Measurements from ENCODE around the gene ARMH3.

ARMH3 gene

DNA sequence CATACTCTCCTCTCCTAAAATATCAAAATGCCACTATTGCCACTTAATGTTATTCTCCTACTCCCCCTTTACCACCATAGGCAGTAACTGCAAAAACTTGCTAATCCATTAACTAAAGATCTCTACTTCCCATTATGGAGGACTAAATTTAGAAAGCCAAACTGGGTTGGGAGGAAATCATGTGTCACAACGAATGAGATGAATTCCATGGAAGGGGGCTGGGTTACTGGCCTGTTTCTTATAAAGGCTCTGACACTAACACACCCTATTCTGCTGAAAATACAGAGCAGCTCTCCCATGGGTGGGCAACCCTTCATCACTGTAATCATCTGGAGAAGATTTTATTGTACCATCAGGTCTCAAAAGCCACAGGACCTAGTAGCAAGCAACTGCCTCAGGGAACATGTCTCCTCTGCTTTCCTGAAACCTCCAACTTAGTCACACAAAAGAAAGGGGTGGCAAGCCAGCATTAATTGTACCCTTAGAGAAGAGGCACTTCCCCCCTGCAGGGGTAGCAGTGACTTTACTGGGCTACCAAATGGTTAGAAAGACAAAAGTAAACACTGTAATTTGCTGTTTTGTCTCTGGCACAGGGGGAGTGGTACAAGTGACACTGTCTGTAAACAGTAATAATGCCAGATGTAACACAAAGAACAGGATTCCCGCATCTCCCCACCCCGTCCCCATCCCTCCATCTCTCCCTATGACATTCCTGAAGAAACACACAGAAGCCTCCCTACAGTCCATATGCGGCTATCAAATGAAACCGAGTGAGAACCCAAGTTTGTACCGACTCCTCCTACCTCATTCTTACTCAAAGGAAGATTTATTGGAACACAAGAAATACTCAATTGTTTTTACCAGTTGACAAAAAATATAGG is 81.6 kb downstream of the ARMH3 start:
- DNase-seq: no peak

- DNase-seq: no peak
These were observed 83.2 kb downstream of the ARMH3 start for GRCh38 chr10:101972761-101973160.

GRCh38 chr10:101969412-101969922 is 86.5 kb downstream of the ARMH3 start:
- no peak for DNase-seq

- no peak for DNase-seq
These were observed 87.0 kb downstream of the ARMH3 start for GRCh38 chr10:101968940-101969321.

GRCh38 chr10:101968286-101968939 is 87.6 kb downstream of the ARMH3 start:
- no peak for DNase-seq

GRCh38 chr10:101967713-101968112 is 88.3 kb downstream of the ARMH3 start:
- DNase-seq: no peak

GRCh38 chr10:101967119-101967518 is 88.9 kb downstream of the ARMH3 start:
- no peak for DNase-seq

DNA sequence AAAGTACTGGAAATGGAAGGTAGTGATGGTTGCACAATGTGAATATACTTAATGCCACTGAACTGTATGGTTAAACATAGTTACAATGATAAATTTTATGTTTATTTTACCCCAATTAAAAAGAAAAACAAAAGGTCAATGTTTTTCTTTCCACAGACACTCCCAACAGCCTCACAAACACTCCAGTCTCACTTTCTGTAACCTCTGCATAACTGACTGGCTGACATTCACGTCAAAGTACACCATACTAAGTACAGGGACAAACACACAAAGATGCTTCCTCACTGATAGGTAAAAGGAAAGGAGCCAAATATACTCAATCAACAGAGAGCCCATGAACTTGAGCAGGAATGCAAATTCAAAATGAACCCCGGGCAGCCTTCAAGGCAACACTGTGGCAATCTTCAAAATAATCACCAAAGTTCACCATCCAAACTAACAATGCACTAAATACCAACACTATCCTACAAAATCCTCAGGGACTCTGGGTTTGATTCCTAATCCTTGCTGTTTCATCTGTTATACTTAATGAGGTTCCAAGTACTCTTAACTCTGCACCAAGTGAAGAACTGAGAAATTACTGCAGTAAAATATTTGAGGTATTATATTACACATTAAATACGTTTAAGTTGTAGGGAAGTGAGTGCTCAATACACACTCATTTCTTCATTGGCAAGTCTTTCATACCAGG is 90.8 kb downstream of the ARMH3 start:
- DNase-seq: no peak

DNA sequence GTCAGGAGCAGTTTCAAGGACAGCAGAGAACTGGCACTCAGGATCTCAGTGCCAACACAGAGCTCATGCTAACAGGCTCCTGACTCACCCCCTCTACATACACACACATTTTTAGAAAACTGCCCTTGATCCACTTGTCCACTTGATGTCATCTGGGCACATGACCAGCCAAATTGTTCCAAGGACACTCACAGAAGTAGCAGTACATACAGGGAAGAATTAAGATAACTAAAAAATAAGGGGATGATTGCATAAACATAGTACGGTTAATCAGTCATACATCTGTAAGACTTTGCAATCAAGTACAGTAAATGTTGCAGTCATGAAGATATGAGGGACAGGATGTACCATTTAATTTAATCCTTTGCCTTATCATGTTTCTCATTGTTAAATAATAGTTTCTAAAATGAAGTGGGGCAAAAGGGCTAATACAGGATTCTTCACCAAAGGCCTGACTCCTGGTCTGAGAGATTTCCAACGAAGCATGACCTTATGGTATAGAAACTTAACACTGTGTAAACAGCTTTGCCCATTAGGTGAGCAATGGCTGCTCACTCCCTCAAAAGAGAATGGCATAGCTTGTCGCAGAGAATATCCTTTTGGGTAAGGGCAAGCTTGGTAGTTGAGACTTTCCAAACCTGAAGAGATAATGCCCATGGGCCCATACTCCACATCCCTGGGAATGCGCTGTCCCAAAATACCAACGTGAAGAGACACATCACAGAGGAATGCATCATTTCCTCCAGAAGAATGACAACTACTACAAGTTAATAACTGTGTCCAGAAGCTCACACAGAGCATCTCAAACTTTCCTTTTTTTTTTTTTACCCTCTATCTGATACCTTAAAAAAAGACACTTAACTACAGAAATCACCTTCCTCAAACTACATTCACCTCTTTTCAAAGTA is 94.1 kb downstream of the ARMH3 start:
- DNase-seq: no peak

- no peak for DNase-seq
These were observed 95.0 kb downstream of the ARMH3 start for GRCh38 chr10:101960879-101961395.

DNA sequence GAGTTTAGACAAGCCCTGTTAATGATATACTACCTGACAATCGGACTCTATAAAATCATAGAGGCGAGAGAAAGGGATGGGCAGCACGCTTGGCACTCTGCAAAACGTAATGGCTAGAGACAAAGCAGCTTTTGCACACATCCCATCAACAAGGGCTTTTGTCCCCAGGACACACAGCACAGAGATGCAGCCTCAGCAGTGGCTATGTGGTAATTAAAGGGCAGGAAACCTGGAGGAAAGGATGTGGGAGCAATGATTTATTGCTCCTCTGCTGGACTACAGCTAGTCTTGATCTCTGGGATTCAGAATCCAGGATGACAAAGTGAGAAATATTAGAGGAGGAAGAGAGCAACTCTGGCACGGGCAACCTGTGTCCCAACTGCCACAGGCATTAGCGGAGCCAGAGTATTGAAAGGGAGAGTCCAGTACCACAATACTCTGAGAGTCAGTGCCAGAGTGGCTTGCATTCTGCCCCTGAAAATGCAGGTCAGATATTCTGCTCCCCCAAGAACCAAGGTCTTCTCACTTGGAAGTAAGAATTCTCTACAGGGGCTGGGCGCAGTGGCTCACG is 96.5 kb downstream of the ARMH3 start:
- DNase-seq: no peak

DNA sequence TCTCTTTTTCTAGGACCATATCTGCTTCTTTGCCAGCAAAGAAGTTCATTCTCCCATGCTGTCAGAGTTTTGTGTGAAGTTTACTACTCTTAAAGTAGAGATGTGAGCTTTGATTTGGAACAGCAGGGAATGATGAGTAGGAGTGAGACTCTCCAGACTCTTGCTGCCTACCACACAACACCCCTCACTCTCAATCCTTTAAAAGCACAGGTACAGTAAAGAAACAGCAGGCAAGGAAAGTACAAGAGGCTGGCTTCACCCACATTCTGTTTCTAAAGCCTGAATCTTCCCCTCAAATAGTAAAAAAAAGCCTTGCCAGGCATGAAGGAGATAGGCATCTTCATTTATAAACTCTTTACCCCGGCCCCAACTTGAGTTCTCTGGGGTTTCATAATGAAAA is 97.3 kb downstream of the ARMH3 start:
- no peak for DNase-seq

- DNase-seq: no peak
These were observed 99.1 kb downstream of the ARMH3 start for GRCh38 chr10:101956898-101957297.

DNA sequence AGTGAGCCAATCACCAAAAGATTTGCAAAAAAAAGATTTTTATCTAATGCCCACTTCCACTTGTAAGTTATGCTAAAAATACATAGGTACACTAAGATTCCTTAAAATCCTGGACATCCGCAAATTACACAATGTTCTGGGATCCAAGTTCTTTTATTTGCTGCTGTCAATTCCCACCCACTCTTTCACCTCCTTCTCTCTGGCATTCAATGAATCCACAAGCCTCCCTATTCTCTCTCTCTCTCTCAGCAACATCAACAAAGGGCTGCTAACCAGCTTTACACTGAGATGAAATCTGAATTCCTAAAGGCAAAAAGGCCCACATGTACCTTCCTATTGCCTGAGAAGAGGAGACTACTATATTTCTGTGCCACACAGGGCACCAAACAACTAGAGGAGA is 99.9 kb downstream of the ARMH3 start:
- DNase-seq: no peak

DNA sequence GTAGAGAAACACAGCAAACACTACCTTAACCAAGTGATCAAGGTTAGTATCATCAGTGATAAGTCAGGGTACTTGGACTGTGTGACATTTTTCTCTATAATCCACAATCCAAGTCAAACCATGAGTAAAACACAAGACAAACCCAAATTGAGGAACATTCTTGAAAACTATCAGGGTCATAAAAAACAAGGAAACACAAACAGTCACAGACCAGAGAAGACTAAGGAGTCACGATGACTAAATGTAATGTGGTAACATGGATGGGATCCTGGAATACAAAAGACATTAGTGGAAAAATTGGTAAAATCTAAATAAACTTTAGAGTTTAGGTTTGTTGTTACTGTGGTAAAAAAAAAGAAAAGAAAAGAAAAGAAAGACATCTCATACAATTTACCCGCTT is 103.8 kb downstream of the ARMH3 start:
- no peak for DNase-seq

- no peak for DNase-seq
These were observed 105.8 kb downstream of the ARMH3 start for GRCh38 chr10:101950213-101950612.

GRCh38 chr10:101941871-101942270 is 114.1 kb downstream of the ARMH3 start:
- DNase-seq: no peak

GRCh38 chr10:101940916-101941315 is 115.1 kb downstream of the ARMH3 start:
- DNase-seq: no peak

DNA sequence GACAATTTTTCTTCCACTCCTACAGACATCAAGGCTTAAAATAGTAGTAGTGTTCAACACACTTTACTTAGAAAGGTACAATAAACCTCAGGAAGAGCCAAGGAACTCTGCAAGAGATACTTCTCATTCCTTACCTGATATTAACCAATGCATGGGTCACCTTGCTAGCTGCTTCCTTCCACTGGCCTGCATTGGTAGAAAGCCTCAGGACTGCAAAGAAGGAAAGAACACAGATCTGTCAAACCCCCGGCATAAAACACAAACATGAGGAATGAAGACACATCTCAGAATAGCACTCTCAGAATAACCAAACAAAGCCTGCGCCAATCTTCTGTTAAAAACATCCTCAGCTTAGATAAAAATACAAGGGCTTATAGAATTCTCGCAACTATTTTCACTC is 116.2 kb downstream of the ARMH3 start:
- no peak for DNase-seq

DNA sequence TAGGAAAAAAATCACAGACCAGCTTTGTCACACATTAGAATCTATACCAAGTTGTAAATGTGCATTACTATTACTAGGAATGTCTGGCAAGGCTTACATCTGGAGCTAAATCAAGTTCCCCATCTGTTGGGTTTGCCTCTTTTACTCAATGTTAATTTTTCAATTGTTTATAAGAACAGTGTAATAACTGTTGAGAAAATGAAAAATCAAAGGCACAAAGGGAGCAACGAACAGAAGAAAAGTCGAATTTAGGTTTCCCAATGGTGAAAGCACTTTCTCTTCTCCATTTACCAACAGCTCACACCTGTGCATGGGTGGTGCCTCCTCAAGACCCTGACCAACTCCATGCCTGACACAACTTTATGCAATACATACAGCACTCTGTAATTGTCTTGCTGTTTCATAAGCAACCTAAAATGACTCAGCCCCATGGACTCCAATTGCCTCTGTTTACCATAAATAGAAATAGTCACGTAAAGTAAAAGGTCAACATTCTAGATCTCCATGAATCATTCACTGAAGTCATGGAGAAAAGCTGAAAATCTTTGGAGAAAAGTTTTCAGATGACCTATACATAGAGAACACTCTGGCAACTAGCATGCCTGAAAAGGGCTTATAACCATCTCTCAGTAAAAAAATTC is 116.8 kb downstream of the ARMH3 start:
- DNase-seq: no peak

DNA sequence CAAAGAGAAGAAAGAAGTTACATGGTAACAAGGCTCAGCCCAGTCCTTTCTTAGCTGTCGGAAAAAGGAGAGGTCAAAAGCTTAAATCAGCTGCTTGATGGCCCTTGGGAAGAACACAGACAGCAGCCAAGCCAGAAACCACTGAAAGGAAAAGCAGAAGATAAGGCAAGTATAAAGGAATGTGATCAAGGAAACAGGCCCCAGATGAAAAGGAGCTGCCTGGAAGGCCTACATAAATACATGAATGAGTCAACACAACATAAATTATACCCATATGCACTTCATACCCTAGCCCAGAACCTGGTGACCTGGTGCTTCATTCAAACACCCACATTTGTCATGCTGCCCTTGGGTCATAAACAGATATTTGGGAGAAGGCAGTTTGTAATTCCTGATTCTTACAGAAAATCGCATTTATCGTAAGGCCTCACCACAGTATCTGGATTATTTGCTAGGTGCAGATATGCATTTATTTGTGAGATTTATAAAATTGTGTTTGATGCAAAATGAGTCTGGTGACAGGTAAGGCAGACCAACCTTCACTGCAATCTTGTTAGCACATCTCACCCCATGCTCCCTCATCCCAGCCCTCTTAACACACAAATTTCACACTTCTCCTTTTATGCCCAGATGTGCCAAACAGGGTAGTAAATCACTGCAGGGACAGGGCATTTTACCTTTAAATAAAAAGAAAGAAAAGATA is 117.5 kb downstream of the ARMH3 start:
- no peak for DNase-seq

All from activated naive CD4-positive, alpha-beta T cell (primary cell).